ENCODE results near the gene GPR27.

DNA sequence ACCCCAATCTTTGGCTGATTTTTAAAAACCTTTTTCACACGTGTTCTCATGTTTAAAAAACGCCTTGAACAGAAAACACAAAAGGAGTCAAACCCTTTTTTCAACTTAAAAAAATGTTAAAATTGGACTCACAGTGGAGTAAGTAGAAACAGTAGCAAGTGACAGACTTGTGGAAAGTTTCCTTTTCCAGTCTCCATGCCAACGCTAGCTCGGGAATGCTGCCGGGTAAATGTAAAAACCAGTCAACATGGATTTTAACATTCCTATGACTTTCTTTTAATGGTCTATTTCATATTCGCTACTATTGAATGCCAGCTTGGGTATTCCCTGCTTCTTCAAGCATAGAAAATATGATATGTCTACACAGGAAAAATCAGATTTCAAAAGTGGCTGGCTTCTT is 32.9 kb downstream of the GPR27 start:
- TF ChIP-seq, protein P1, sequence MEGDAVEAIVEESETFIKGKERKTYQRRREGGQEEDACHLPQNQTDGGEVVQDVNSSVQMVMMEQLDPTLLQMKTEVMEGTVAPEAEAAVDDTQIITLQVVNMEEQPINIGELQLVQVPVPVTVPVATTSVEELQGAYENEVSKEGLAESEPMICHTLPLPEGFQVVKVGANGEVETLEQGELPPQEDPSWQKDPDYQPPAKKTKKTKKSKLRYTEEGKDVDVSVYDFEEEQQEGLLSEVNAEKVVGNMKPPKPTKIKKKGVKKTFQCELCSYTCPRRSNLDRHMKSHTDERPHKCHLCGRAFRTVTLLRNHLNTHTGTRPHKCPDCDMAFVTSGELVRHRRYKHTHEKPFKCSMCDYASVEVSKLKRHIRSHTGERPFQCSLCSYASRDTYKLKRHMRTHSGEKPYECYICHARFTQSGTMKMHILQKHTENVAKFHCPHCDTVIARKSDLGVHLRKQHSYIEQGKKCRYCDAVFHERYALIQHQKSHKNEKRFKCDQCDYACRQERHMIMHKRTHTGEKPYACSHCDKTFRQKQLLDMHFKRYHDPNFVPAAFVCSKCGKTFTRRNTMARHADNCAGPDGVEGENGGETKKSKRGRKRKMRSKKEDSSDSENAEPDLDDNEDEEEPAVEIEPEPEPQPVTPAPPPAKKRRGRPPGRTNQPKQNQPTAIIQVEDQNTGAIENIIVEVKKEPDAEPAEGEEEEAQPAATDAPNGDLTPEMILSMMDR (IDR thresholded peaks at IDR 0.05), result no peak
- TF ChIP-seq POLR2A (IDR thresholded peaks at IDR 0.05), result no peak
